Stimulated activated effector memory CD8-positive, alpha-beta T cell treated with anti-CD3 and anti-CD28 coated beads, Interleukin-12 subunit alpha, Interleukin-12 subunit beta, amount 100 ng/mL, for 72 hours (primary cell): Measurements from ENCODE around the gene GNA14.
"Not testable (repeated sequence)": the region's sequence is repeated elsewhere in the genome, so short reads cannot be mapped to it uniquely, and the experiment has no call there.

Source experiments
- ATAC-seq: fragments of 150-1000 bp; cut with Tn5 transposase; 2 replicates; pipeline ENCODE4 v1.10.0; 2021
- DNase-seq, 2 donors: peaks; one replicate each; pipeline ENCODE4 v3.0.0; 2021 to 2022; ENCODE audit warnings: low spot score in 2 of 2
- H3K27ac Mint-ChIP-seq: one replicate; pipeline ENCODE4 v1.8.0; 2022; ENCODE audit warnings: mild to moderate bottlenecking, mixed read lengths
- H3K36me3 Mint-ChIP-seq: one replicate; pipeline ENCODE4 v1.8.0; 2022; ENCODE audit warnings: mild to moderate bottlenecking, mixed read lengths
- H3K4me1 Mint-ChIP-seq: one replicate; pipeline ENCODE4 v1.8.0; 2022; ENCODE audit warnings: mixed read lengths
- H3K4me3 Mint-ChIP-seq: one replicate; pipeline ENCODE4 v1.8.0; 2022; ENCODE audit warnings: mild to moderate bottlenecking, mixed read lengths
- H3K9me3 Mint-ChIP-seq: one replicate; pipeline ENCODE4 v1.8.0; 2022; ENCODE audit warnings: mixed read lengths

The GNA14 gene

DNA sequence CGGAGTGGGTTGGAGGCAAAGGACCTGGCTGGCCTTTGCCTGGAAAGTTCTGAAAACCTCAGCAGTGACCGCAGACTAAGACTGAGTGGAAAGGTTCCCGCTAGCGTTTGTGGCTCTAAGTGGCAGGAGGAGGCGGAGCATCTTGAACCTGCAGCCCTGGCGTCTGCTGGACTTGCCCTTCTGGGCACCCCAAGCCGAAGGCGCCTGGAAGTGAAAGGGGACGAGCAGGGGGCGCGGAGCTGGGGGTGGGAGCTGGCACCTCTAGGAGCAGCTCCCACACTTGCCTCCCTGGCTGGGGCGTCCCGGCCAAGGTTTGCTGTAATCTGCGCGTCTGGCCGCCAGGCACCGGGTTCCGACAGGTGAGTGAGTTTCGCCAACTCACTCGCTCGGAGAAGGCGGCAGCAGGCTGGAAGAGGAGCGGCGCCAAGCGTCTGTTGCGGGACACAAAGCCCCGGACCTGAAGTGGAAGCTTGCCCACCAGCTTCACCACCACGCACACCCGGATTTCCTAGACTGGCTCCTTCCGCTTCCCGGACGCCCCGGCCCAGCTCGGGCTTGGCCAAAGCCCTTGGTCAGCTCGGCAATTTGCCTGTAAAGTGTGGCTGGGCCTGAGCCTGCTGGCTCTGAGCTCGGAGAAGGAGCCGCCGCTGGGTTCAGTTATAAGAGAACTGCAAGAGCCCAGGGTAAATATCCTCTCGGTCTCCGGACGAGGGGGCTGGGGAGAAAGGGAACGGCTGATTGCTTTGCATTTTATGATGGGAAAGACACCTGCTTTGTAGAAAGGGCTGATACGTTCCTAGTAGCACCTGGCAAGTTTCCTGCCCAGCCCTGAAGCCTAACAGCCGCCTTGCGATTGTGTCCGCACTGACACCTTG lies at the start of gene GNA14:
Gene GNA14 (minus strand): TSS at position 89 of the 875 bp plus-strand sequence. CDS start 529 bp downstream, outside the sequence.
- H3K27ac Mint-ChIP-seq = no peak within 1 kb of the TSS
- H3K4me3 Mint-ChIP-seq = peak within 1 kb of the TSS; percentile 34
- peaks cover 14% of the 10 kb centered on the region for H3K4me1 Mint-ChIP-seq
- ATAC-seq (peak; percentile 31), DNase-seq (no peak)
- H3K9me3 Mint-ChIP-seq = no peaks in the 10 kb centered on the region
- H3K36me3 Mint-ChIP-seq = no peaks in the 10 kb centered on the region

DNA sequence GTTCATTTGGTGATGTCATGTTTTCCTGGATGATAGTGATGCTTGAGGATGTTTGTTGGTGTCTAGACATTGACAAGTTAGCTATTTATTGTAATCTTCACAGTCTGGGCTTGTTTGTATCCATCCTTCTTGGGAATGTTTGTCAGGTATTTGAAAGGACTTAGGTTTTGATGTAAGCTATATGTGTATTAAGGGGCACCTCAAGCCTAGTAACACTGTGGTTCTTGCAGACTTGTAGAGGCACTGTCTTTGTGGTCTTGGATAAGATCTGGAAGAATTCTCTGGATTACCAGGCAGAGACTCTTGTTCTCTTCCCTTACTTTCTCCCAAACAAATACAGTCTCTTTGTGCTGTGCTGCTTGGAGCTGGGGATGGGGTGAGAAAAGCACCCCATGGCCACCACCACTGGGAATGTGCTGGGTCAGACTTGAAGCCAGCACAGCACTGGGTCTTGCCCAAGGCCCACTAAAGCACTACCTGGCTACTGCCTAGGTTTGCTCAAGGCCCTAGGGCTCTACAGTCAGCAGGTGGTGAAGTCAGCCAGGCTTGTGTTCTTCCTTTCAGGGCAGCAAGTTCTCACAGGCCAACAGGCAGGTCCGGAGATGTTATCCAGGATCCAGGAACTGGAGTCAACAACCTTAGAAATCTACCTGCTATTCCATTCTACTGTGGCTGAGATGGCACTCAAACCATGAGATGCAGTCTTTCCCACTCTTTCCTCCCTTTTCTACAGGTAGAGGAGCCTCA lies 49.3 kb upstream of the GNA14 start:
- H3K4me1 Mint-ChIP-seq = no peaks in the 10 kb centered on the region
- ATAC-seq = no peak
- H3K4me3 Mint-ChIP-seq = no peak overlapping the region
- H3K27ac Mint-ChIP-seq = no peak overlapping the region
- H3K36me3 Mint-ChIP-seq = no peaks in the 10 kb centered on the region
- no peak for DNase-seq
- peaks cover 5% of the 10 kb centered on the region for H3K9me3 Mint-ChIP-seq

DNA sequence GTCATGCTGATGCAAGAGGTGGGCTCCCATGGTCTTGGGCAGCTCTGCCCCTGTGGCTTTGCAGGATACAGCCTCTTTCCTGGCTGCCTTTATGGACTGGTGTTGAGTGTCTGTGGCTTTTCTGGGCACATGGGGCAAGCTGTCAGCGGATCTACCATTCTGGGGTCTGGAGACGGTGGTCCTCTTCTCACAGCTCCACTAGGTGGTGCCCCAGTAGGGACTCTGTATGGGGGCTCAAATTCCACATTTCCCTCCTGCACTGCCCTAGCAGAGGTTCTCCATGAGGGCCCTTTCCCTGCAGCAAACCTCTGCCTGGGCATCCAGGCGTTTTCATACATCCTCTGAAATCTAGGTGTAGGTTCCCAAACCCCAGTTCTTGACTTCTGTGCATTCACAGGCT lies 42.6 kb upstream of the GNA14 start:
- not testable (repeated sequence) for ATAC-seq, H3K4me3 Mint-ChIP-seq, DNase-seq

DNA sequence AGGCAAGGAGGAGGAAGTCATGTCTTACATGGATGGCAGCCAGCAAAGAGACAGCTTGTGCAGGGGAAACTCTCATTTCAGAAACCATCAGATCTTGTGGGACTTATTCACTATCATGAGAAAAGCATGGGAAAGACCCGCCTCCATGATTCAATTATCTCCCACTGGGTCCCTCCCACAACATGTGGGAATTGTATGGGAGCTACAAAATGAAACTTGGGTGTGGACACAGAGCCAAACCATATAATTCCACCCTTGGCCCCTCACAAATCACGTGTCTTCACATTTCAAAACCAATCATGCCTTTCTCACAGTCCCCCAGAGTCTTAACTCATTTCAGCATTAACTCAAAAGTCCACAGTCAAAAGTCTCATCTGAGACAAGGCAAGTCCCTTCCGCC lies 42.0 kb upstream of the GNA14 start:
- DNase-seq, ATAC-seq, H3K4me1 Mint-ChIP-seq, H3K27ac Mint-ChIP-seq, H3K36me3 Mint-ChIP-seq, H3K4me3 Mint-ChIP-seq, H3K9me3 Mint-ChIP-seq: not testable (repeated sequence)

More for the DNA sequence above, 42.6 kb upstream of the GNA14 start:
- H3K9me3 Mint-ChIP-seq, H3K27ac Mint-ChIP-seq, H3K4me1 Mint-ChIP-seq, H3K36me3 Mint-ChIP-seq: not testable (repeated sequence)

DNA sequence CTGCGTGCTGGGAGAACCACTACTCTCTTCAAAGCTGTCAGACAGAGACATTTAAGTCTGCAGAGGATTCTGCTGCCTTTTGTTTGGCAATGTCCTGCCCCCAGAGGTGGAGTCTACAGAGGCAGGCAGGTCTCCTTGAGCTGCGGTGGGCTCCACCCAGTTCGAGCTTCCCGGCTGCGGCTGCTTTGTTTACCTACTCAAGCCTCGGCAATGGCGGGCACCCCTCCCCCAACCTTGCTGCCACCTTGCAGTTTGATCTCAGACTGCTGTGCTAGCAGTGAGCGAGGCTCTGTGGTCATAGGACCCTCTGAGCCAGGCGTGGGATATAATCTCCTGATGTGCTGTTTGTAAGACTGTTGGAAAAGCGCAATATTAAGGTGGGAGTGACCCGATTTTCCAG lies 39.6 kb upstream of the GNA14 start:
- not testable (repeated sequence) for H3K9me3 Mint-ChIP-seq, H3K36me3 Mint-ChIP-seq, H3K4me1 Mint-ChIP-seq, ATAC-seq, H3K27ac Mint-ChIP-seq, DNase-seq, H3K4me3 Mint-ChIP-seq

DNA sequence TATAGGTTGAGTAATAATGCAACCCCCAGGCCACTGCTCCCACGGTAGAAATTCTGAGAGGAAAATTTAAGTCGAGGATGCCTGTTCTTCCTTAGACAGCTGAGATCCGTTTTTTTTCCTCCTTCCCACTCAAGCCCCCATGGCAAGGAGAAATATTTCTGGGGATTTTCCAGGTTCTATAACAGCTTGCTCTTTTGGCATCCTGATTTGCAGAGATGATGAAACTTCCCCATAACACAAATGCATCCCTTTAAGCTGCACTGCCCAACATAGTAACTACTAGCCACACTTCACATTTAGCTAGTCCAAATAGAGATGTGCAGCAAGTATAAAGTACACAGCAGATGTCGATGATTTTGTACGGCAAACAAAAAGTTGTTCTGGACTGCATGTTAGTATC lies 32.5 kb upstream of the GNA14 start:
- Mint-ChIP-seq H3K4me3 (no peak overlapping the region), H3K4me1 (no peaks in the 10 kb centered on the region), H3K9me3 (no peaks in the 10 kb centered on the region), H3K36me3 (no peaks in the 10 kb centered on the region), H3K27ac (no peak overlapping the region)
- ATAC-seq (no peak), DNase-seq (no peak)

DNA sequence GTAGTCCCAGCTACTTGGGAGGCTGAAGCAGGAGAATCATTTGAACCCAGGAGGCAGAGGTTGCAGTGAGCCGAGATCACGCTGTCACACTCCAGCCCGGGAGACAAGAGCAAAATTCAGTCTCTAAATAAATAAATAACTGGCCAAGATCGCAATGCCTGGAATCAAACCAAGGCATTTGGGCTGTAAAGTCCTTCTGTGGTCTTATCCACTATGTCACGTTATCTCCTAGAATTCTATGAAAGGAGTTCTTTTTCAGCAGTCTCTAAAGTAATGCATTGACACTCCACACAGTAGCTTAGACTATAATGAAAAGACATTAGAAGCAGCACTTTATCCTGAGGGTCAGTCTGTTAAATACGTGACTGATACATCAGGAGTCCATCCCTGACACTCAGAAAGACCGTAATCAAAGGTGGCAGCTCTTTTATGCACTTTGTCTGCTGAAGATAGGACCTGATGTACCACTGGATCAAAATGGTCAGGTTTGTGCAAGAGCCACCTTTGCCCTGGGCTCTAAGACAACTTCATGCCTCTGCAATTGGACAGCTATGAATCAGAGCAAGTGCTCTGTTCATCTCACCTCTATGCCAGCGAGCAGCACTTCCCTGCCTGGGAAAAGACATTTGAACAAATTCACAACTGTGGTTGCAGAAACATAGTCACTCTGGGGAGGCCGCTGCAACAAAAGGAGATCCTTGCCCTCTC lies 31.7 kb upstream of the GNA14 start:
- Mint-ChIP-seq H3K36me3 (no peaks in the 10 kb centered on the region), H3K4me1 (no peaks in the 10 kb centered on the region)

DNA sequence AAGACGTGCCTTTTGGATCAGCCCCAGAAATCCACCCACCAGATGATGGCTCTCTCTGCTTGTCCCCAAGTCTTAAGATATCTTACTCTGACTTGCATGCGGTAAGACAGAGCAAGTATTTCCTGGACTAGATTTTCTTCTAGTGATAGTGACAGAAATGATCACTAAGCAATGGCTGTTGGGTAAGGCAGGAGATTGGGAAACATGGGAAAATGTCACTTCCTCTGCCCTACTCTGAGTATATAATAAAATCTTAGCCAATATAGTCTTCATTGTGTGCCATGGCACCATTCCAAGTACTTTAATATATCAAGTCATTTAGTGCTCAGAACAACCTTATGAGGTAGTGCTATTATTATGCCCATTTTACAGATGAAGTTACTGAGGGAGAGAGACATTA lies 31.0 kb upstream of the GNA14 start:
- Mint-ChIP-seq H3K9me3 (no peaks in the 10 kb centered on the region), H3K36me3 (no peaks in the 10 kb centered on the region), H3K4me3 (no peak overlapping the region), H3K4me1 (no peaks in the 10 kb centered on the region), H3K27ac (no peak overlapping the region)
- no peak for ATAC-seq
- no peak for DNase-seq

More for the DNA sequence above, 31.7 kb upstream of the GNA14 start:
- DNase-seq (no peak), ATAC-seq (no peak)
- Mint-ChIP-seq H3K9me3 (no peaks in the 10 kb centered on the region), H3K4me3 (no peak overlapping the region), H3K27ac (no peak overlapping the region)

DNA sequence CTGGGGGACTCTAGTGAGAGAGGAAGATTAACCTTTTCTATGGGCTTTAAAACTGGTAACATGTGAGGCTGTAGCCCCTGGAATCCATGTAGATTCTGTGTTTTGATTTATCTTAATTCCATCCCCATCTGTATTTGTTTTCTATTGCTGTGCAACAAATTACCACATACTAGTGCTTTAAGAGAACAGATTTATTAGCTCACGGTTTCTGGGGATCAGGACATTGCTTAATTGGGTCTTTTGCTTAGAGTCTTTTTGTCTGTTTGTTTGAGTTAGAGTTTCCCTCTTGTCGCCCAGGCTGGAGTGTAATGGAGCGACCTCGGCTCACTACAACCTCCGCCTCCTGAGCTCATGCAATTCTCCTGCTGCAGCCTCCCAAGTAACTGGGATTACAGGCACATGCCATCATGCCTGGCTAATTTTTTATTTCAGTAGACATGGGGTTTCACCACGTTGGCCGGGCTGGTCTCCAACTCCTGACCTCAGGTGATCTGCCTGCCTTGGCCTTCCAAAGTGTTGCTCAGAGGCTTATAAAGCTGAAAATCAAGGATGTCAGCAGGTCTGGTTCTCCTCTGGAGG lies 29.9 kb upstream of the GNA14 start:
- no peaks in the 10 kb centered on the region for H3K9me3 Mint-ChIP-seq
- ATAC-seq (no peak), DNase-seq (no peak)
- H3K27ac Mint-ChIP-seq = no peak overlapping the region
- no peaks in the 10 kb centered on the region for H3K36me3 Mint-ChIP-seq
- H3K4me1 Mint-ChIP-seq = no peaks in the 10 kb centered on the region
- H3K4me3 Mint-ChIP-seq = no peak overlapping the region

DNA sequence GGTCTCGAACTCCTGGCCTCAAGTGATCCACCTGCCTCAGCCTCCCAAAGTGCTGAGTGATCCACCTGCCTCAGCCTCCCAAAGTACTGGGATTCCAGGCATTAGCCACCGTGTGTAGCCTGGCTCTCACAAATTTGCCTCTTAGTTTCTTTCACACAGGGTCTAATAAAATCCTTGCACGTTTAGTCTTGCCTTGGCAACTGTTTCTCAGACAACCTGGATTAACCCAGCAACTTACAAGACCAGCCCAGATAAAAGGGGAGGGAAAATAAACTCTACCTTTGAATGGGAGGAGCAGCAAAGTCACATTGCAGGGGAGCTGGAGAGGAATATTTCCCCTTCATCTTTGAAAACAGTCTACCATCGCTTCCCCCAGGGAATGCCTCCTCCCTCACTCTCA lies 29.3 kb upstream of the GNA14 start:
- H3K4me1 Mint-ChIP-seq = no peaks in the 10 kb centered on the region
- H3K27ac Mint-ChIP-seq = no peak overlapping the region
- no peak overlapping the region for H3K4me3 Mint-ChIP-seq
- no peaks in the 10 kb centered on the region for H3K9me3 Mint-ChIP-seq
- DNase-seq (no peak), ATAC-seq (no peak)
- H3K36me3 Mint-ChIP-seq = no peaks in the 10 kb centered on the region

DNA sequence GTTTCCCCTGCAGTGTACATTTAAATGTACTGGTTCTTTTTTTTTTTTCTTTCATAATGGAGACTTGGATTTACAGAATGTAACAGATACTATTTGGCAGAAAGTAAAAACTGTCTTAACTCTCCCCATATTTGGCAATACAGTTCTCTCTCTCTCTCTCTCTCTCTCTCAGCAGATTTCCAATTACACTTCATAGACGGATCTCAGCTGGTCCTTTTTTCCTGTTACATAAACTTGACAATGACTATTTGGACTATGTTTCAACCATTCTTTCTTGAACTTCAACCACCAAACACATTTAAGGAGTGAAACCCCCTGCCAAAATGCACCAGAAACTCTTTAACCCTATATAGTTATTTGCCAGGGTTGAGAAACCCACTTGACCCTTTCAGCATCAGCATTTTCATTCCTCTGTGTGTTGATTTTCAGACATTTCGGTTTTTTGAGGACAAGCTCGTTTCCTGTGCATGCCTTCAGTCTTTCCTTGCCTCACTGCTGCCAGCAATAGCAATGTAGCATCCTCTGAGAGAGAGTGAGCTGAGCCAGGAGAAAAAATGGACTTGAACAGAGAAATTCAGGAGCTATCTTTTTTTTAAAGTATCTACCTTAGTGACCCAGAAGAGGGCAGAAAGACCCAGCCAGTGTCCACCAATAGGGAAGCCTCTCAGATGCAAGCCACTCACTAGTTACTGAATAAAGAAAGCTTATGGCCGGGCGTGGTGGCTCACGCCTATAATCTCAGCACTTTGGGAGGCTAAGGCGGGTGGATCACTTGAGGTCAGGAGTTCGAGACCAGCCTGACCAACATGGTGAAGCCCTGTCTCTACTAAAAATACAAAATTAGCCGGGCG lies 26.0 kb upstream of the GNA14 start:
- no peaks in the 10 kb centered on the region for H3K4me1 Mint-ChIP-seq
- ATAC-seq = no peak
- H3K27ac Mint-ChIP-seq = no peak overlapping the region
- H3K4me3 Mint-ChIP-seq = no peak overlapping the region
- DNase-seq = no peak
- H3K9me3 Mint-ChIP-seq = no peaks in the 10 kb centered on the region
- no peaks in the 10 kb centered on the region for H3K36me3 Mint-ChIP-seq

DNA sequence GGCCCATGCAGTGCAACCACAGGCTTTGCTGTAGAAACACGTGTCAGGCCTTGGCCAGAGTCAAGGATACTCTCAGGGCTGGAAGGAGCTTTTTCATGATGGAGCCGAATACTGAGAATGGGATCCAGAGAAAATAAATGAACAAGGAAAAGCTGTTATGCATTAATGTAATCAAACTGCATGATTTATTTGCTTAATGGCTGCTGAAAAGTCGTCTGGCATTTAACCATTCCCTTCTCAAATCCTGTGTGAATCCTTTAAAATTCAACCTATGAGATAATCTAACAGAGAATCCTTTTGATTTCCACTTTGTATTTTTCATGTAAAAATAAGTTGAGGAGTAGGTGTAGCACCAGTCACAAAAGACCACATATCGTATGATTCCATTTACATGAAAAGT lies 24.1 kb upstream of the GNA14 start:
- no peak overlapping the region for H3K4me3 Mint-ChIP-seq
- H3K9me3 Mint-ChIP-seq = no peaks in the 10 kb centered on the region
- no peaks in the 10 kb centered on the region for H3K36me3 Mint-ChIP-seq
- no peak for DNase-seq
- no peaks in the 10 kb centered on the region for H3K4me1 Mint-ChIP-seq
- no peak overlapping the region for H3K27ac Mint-ChIP-seq
- no peak for ATAC-seq

DNA sequence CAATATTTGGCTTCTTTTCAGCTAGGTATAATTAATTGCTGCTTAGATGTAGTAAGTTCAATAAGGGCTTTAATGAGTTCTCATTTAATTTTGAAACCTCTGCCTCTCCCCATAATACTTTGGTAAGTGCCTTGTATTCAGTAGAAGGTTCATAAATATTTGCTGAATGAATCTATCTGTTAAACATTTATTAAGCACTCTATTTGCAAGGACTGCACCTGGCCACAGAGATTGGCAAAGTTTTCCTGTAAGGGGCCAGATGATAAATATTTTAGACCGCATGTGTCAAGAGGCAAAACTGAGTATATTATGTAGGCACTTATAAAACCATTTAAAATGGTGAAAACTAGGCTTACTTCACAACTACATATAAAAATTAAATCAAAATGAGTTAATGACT lies 19.0 kb upstream of the GNA14 start:
- Mint-ChIP-seq H3K36me3 (no peaks in the 10 kb centered on the region), H3K4me1 (no peaks in the 10 kb centered on the region), H3K4me3 (no peak overlapping the region), H3K9me3 (no peaks in the 10 kb centered on the region), H3K27ac (no peak overlapping the region)
- ATAC-seq (no peak), DNase-seq (no peak)

DNA sequence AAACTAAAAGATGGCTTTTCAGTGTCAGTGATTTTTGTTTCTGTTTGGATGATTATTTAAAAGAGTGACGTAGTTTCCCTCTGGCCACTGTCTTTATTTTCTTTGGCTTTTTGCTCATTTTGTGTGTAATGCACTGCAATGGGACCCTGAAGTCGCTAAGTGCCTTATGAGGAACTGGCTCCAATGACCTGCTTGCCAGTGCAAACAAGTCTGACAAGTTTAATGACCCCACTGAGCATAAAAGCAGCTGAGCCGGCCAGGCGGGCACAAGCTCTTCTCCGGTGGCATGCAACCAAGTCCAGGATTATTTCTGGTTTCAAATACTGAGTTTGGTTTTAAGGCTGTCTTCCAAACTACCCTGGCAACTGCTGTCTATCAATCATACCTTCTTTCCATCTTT lies 15.6 kb upstream of the GNA14 start:
- DNase-seq (no peak), ATAC-seq (no peak)
- Mint-ChIP-seq H3K4me1 (no peaks in the 10 kb centered on the region), H3K27ac (no peak overlapping the region), H3K36me3 (no peaks in the 10 kb centered on the region), H3K9me3 (no peaks in the 10 kb centered on the region), H3K4me3 (no peak overlapping the region)
